ENCODE results near the gene BRD9. TPM values are rescaled to one million over a fixed set of nuclear protein-coding genes. Genes with fewer than 3 reads are reported as not detected.

The BRD9 gene
- total RNA-seq, 1 experiment from 2014 or later: 77.6 TPM

GRCh38 chr5:872301-872700, 20.3 kb downstream of the BRD9 start:
- no peak for DNase-seq (ENCODE audit: low read depth in 1 of 2, low spot score in 2 of 2)
- no peaks in the 10 kb centered on the region for H3K27me3 ChIP-seq (replicated peaks)
- no peak overlapping the region for H3K27ac ChIP-seq
- peaks cover 100% of the 10 kb centered on the region for H3K36me3 ChIP-seq
- no peaks in the 10 kb centered on the region for H3K4me1 ChIP-seq (replicated peaks)
- H3K4me3 ChIP-seq: no peak overlapping the region
- H3K9me3 ChIP-seq (replicated peaks): no peaks in the 10 kb centered on the region

GRCh38 chr5:871596-872298, 20.9 kb downstream of the BRD9 start:
- Histone ChIP-seq H3K4me1 (replicated peaks) (no peaks in the 10 kb centered on the region), H3K4me3 (no peak overlapping the region), H3K9me3 (replicated peaks) (no peaks in the 10 kb centered on the region), H3K36me3 (peaks cover 100% of the 10 kb centered on the region), H3K27me3 (replicated peaks) (no peaks in the 10 kb centered on the region), H3K27ac (no peak overlapping the region)
- DNase-seq (ENCODE audit: low read depth in 1 of 2, low spot score in 2 of 2): no peak

GRCh38 chr5:870956-871355, 21.6 kb downstream of the BRD9 start:
- Histone ChIP-seq H3K4me3 (no peak overlapping the region), H3K27me3 (replicated peaks) (no peaks in the 10 kb centered on the region), H3K36me3 (peaks cover 100% of the 10 kb centered on the region), H3K27ac (no peak overlapping the region), H3K4me1 (replicated peaks) (no peaks in the 10 kb centered on the region), H3K9me3 (replicated peaks) (no peaks in the 10 kb centered on the region)
- no peak for DNase-seq (ENCODE audit: low read depth in 1 of 2, low spot score in 2 of 2)

- Histone ChIP-seq H3K4me3 (no peak overlapping the region), H3K36me3 (peaks cover 100% of the 10 kb centered on the region), H3K4me1 (replicated peaks) (no peaks in the 10 kb centered on the region), H3K27ac (no peak overlapping the region), H3K9me3 (replicated peaks) (no peaks in the 10 kb centered on the region), H3K27me3 (replicated peaks) (no peaks in the 10 kb centered on the region)
- DNase-seq (ENCODE audit: low read depth in 1 of 2, low spot score in 2 of 2): no peak
These were observed 24.0 kb downstream of the BRD9 start for GRCh38 chr5:868428-869135.

GRCh38 chr5:867300-867870, 25.2 kb downstream of the BRD9 start:
- H3K4me3 ChIP-seq: no peak overlapping the region
- H3K27ac ChIP-seq: no peak overlapping the region
- peaks cover 100% of the 10 kb centered on the region for H3K36me3 ChIP-seq
- no peaks in the 10 kb centered on the region for H3K4me1 ChIP-seq (replicated peaks)
- H3K9me3 ChIP-seq (replicated peaks): no peaks in the 10 kb centered on the region
- DNase-seq (ENCODE audit: low read depth in 1 of 2, low spot score in 2 of 2): no peak
- H3K27me3 ChIP-seq (replicated peaks): no peaks in the 10 kb centered on the region

GRCh38 chr5:865771-866170, 26.8 kb downstream of the BRD9 start:
- Histone ChIP-seq H3K4me1 (replicated peaks) (no peaks in the 10 kb centered on the region), H3K9me3 (replicated peaks) (no peaks in the 10 kb centered on the region), H3K36me3 (peaks cover 97% of the 10 kb centered on the region), H3K27me3 (replicated peaks) (no peaks in the 10 kb centered on the region), H3K4me3 (no peak overlapping the region), H3K27ac (no peak overlapping the region)
- DNase-seq (ENCODE audit: low read depth in 1 of 2, low spot score in 2 of 2): no peak

GRCh38 chr5:865168-865521, 27.5 kb downstream of the BRD9 start:
- no peak for DNase-seq (ENCODE audit: low read depth in 1 of 2, low spot score in 2 of 2)
- peaks cover 90% of the 10 kb centered on the region for H3K36me3 ChIP-seq
- H3K4me1 ChIP-seq (replicated peaks): no peaks in the 10 kb centered on the region
- no peaks in the 10 kb centered on the region for H3K9me3 ChIP-seq (replicated peaks)
- no peak overlapping the region for H3K4me3 ChIP-seq
- H3K27me3 ChIP-seq (replicated peaks): no peaks in the 10 kb centered on the region
- H3K27ac ChIP-seq: no peak overlapping the region

GRCh38 chr5:864492-865167, 28.0 kb downstream of the BRD9 start:
- Histone ChIP-seq H3K36me3 (peaks cover 87% of the 10 kb centered on the region), H3K4me3 (no peak overlapping the region), H3K27ac (no peak overlapping the region), H3K4me1 (replicated peaks) (no peaks in the 10 kb centered on the region), H3K9me3 (replicated peaks) (no peaks in the 10 kb centered on the region), H3K27me3 (replicated peaks) (no peaks in the 10 kb centered on the region)
- no peak for DNase-seq (ENCODE audit: low read depth in 1 of 2, low spot score in 2 of 2)

- DNase-seq (ENCODE audit: low read depth in 1 of 2, low spot score in 2 of 2): no peak
- no peak overlapping the region for H3K27ac ChIP-seq
These were observed 29.3 kb downstream of the BRD9 start for GRCh38 chr5:863244-863805.

GRCh38 chr5:862367-863243, 30.0 kb downstream of the BRD9 start:
- Histone ChIP-seq H3K4me3 (no peak overlapping the region), H3K9me3 (replicated peaks) (no peaks in the 10 kb centered on the region), H3K4me1 (replicated peaks) (no peaks in the 10 kb centered on the region), H3K27me3 (replicated peaks) (no peaks in the 10 kb centered on the region), H3K36me3 (peaks cover 70% of the 10 kb centered on the region), H3K27ac (no peak overlapping the region)
- DNase-seq (ENCODE audit: low read depth in 1 of 2, low spot score in 2 of 2): no peak

More at GRCh38 chr5:863244-863805, 29.3 kb downstream of the BRD9 start:
- no peaks in the 10 kb centered on the region for H3K27me3 ChIP-seq (replicated peaks)
- H3K9me3 ChIP-seq (replicated peaks): no peaks in the 10 kb centered on the region
- H3K36me3 ChIP-seq: peaks cover 77% of the 10 kb centered on the region
- H3K4me1 ChIP-seq (replicated peaks): no peaks in the 10 kb centered on the region
- H3K4me3 ChIP-seq: no peak overlapping the region

- H3K4me1 ChIP-seq (replicated peaks): no peaks in the 10 kb centered on the region
- H3K27me3 ChIP-seq (replicated peaks): no peaks in the 10 kb centered on the region
- H3K36me3 ChIP-seq: peaks cover 61% of the 10 kb centered on the region
- H3K27ac ChIP-seq: no peak overlapping the region
- no peak for DNase-seq (ENCODE audit: low read depth in 1 of 2, low spot score in 2 of 2)
- H3K9me3 ChIP-seq (replicated peaks): no peaks in the 10 kb centered on the region
- H3K4me3 ChIP-seq: no peak overlapping the region
These were observed 30.9 kb downstream of the BRD9 start for GRCh38 chr5:861442-862366.

- DNase-seq (ENCODE audit: low read depth in 1 of 2, low spot score in 2 of 2): no peak
- no peak overlapping the region for H3K27ac ChIP-seq
- H3K36me3 ChIP-seq: peaks cover 50% of the 10 kb centered on the region
- no peak overlapping the region for H3K4me3 ChIP-seq
- no peaks in the 10 kb centered on the region for H3K27me3 ChIP-seq (replicated peaks)
- no peaks in the 10 kb centered on the region for H3K4me1 ChIP-seq (replicated peaks)
- H3K9me3 ChIP-seq (replicated peaks): no peaks in the 10 kb centered on the region
These were observed 32.0 kb downstream of the BRD9 start for GRCh38 chr5:860506-861150.
